Aorta (tissue), 5 donors: ENCODE measurements around the gene CIDEC. TPM values are rescaled to one million over a fixed set of nuclear protein-coding genes. Genes with fewer than 3 reads are reported as not detected.
A peak's percentile ranks its signal among the peaks of the same experiment; 100 is the strongest.
"Not testable (repeated sequence)": the region's sequence is repeated elsewhere in the genome, so short reads cannot be mapped to it uniquely, and the experiment has no call there.

Experiments
- ATAC-seq: fragments of 200-7000 bp; cut with Tn5 transposase; one replicate; pipeline ENCODE4 v1.9.1; 2022; ENCODE audit warnings: moderate library complexity; ENCODE audit not compliant: low FRiP score
- DNase-seq, 2 donors: peaks; one replicate each; pipeline ENCODE4 v3.0.0-alpha.2; 2020
- H3K27ac ChIP-seq, 2 donors: one replicate each; pipeline ENCODE4 v1.5.1; 2013; ENCODE audit warnings: low read length in 2 of 2, mild to moderate bottlenecking in 2 of 2, moderate library complexity in 2 of 2, control low read depth in 1 of 2, inconsistent platforms in 1 of 2, low read depth in 1 of 2
- H3K27me3 ChIP-seq, 2 donors: one replicate each; pipeline ENCODE4 v1.6.1; 2013; ENCODE audit warnings: control low read depth in 1 of 2, low read length in 1 of 2, mild to moderate bottlenecking in 1 of 2, moderate library complexity in 1 of 2; ENCODE audit not compliant: insufficient read depth in 2 of 2, control insufficient read depth in 1 of 2
- H3K36me3 ChIP-seq, 2 donors: one replicate each; pipeline ENCODE4 v1.6.1; 2013; ENCODE audit warnings: control low read depth in 1 of 2, low read length in 1 of 2, mild to moderate bottlenecking in 1 of 2; ENCODE audit not compliant: insufficient read depth in 2 of 2, control insufficient read depth in 1 of 2
- H3K4me1 ChIP-seq, 2 donors: one replicate each; pipeline ENCODE4 v1.6.1; 2013; ENCODE audit warnings: low read length in 2 of 2, control low read depth in 1 of 2, mild to moderate bottlenecking in 1 of 2, moderate library complexity in 1 of 2; ENCODE audit not compliant: insufficient read depth in 2 of 2, control insufficient read depth in 1 of 2
- H3K4me3 ChIP-seq, 2 donors: one replicate each; pipeline ENCODE4 v1.5.1; 2013; ENCODE audit warnings: low read length in 2 of 2, control low read depth in 1 of 2, mild to moderate bottlenecking in 1 of 2
- H3K9me3 ChIP-seq: one replicate; pipeline ENCODE4 v1.6.1; 2013; ENCODE audit warnings: mild to moderate bottlenecking, low read length; ENCODE audit not compliant: control insufficient read depth
- WGBS, 2 donors: extraction: QIAGEN DNeasy Blood & Tissue Kit; methylation state at CpG; one replicate each; pipeline ENCODE4 v1.1.7; 2013; 5-methylcytosine and 5-hydroxymethylcytosine counted together
- intact Hi-C, 2 donors: fragments of 100-400 bp; cut with DNase I; formaldehyde crosslinking; loops; one replicate each; pipeline versions ENCODE4 v1.14.2 to v1.15.0; 2022
- polyA plus RNA-seq, 2 donors: library from polyadenylated mRNA; stranded (reverse); fragments of 200-250 nt; gene quantifications; one replicate each; pipeline ENCODE4 v1.2.3, GENCODE V29; 2013
- total RNA-seq, 2 donors: library from RNA; stranded (reverse); fragmentation: NEBNext Ultra II Directional; extraction: Animal tissue kit (Norgen Biotek cat#: 25700); gene quantifications; one replicate each; pipeline ENCODE4 v1.2.1, GENCODE V29; 2021
- donor health status: healthy with polysubstance abuse.
- donor health status: Bipolar disorder and iron deficiency.
- donor health status: DM: no; HTN: no; CAD: no.
- donor health status: DM: no; HTN: no; CAD: no.
- donor health status: DM: yes; HTN: yes; CAD: no.

CIDEC gene
- total and polyA plus RNA-seq, 4 donors = 0.87 to 75.3 (median 1.1) TPM; not detected in 1

- Histone ChIP-seq H3K4me3 (no peak overlapping the region), H3K27me3 (no peaks in the 10 kb centered on the region), H3K27ac (no peak overlapping the region), H3K4me1 (no peaks in the 10 kb centered on the region), H3K36me3 (no peaks in the 10 kb centered on the region), H3K9me3 (no peaks in the 10 kb centered on the region)
- peak in 1 of 2 donors; percentile 51 for DNase-seq
- intact Hi-C loops = no loop called here
- ATAC-seq = no peak
- 92 to 95% methylated on average over 4 of the region's 4 CpGs for WGBS, 2 donors
These were observed 23.9 kb upstream of the CIDEC start for GRCh38 chr3:9903904-9904303.

- DNase-seq = peak in 1 of 2 donors; percentile 58
- H3K27ac ChIP-seq = peak overlapping the region in 1 of 2 donors; percentile 11
- no peaks in the 10 kb centered on the region for H3K27me3 ChIP-seq
- no peaks in the 10 kb centered on the region for H3K4me1 ChIP-seq
- intact Hi-C loops = no loop called here
- 14 to 21% methylated on average over 4 of the region's 4 CpGs for WGBS, 2 donors
- no peaks in the 10 kb centered on the region for H3K9me3 ChIP-seq
- H3K36me3 ChIP-seq = no peaks in the 10 kb centered on the region
- peak overlapping the region in 1 of 2 donors; percentile 3 for H3K4me3 ChIP-seq
- ATAC-seq = no peak
These were observed 23.2 kb upstream of the CIDEC start for GRCh38 chr3:9903238-9903624.

- ATAC-seq = peak; percentile 59
- Histone ChIP-seq H3K9me3 (no peaks in the 10 kb centered on the region), H3K4me3 (peak within 1 kb of the TSS in 1 of 2 donors; percentile 3), H3K27me3 (no peaks in the 10 kb centered on the region), H3K27ac (peak within 1 kb of the TSS in 1 of 2 donors; percentile 11), H3K36me3 (no peaks in the 10 kb centered on the region), H3K4me1 (no peaks in the 10 kb centered on the region)
- intact Hi-C loops = no loop called here
- 40 to 46% methylated on average over 13 of the region's 13 CpGs for WGBS, 2 donors
- DNase-seq = peak; percentile 56 to 83
These were observed 22.6 kb upstream of the CIDEC start, which contains the start of gene IL17RE for GRCh38 chr3:9902372-9903237. IL17RE (plus strand) TSS chr3:9902848; CDS start chr3:9902933, 85 bp downstream.

GRCh38 chr3:9901967-9902366 lies 21.9 kb upstream of the CIDEC start:
- Histone ChIP-seq H3K4me1 (no peaks in the 10 kb centered on the region), H3K36me3 (no peaks in the 10 kb centered on the region), H3K9me3 (no peaks in the 10 kb centered on the region), H3K4me3 (no peak overlapping the region), H3K27me3 (no peaks in the 10 kb centered on the region), H3K27ac (no peak overlapping the region)
- intact Hi-C loops = no loop called here
- ATAC-seq (no peak), DNase-seq (no peak)
- WGBS, 2 donors = 90 to 95% methylated on average over 5 of the region's 5 CpGs

- H3K4me3 ChIP-seq, H3K27me3 ChIP-seq, H3K9me3 ChIP-seq, H3K36me3 ChIP-seq, H3K4me1 ChIP-seq, intact Hi-C loops, ATAC-seq, H3K27ac ChIP-seq: not testable (repeated sequence)
- 94 to 100% methylated on average over 6 of the region's 6 CpGs for WGBS, 2 donors
- peak in 1 of 2 donors; percentile 8 for DNase-seq
These were observed 20.9 kb upstream of the CIDEC start for GRCh38 chr3:9900965-9901415.

GRCh38 chr3:9899289-9899791 lies 19.3 kb upstream of the CIDEC start:
- ATAC-seq (no peak), DNase-seq (no peak)
- H3K9me3 ChIP-seq = no peaks in the 10 kb centered on the region
- no peaks in the 10 kb centered on the region for H3K36me3 ChIP-seq
- intact Hi-C loops = no loop called here
- no peak overlapping the region for H3K4me3 ChIP-seq
- no peaks in the 10 kb centered on the region for H3K27me3 ChIP-seq
- no peaks in the 10 kb centered on the region for H3K4me1 ChIP-seq
- WGBS, 2 donors = 58 to 64% methylated on average over 3 of the region's 3 CpGs
- no peak overlapping the region for H3K27ac ChIP-seq

- Histone ChIP-seq H3K36me3 (no peaks in the 10 kb centered on the region), H3K27ac (no peak overlapping the region), H3K9me3 (no peaks in the 10 kb centered on the region), H3K27me3 (no peaks in the 10 kb centered on the region), H3K4me1 (no peaks in the 10 kb centered on the region), H3K4me3 (no peak overlapping the region)
- ATAC-seq (no peak), DNase-seq (no peak)
- WGBS, 2 donors = 18 to 34% methylated on average over 8 of the region's 8 CpGs
- intact Hi-C loops = no loop called here
These were observed 18.6 kb upstream of the CIDEC start for GRCh38 chr3:9898467-9899241.

- no peaks in the 10 kb centered on the region for H3K4me1 ChIP-seq
- WGBS, 2 donors = 37 to 43% methylated on average over 4 of the region's 4 CpGs
- intact Hi-C loops = no loop called here
- DNase-seq (no peak), ATAC-seq (no peak)
- no peak overlapping the region for H3K4me3 ChIP-seq
- no peaks in the 10 kb centered on the region for H3K27me3 ChIP-seq
- no peaks in the 10 kb centered on the region for H3K9me3 ChIP-seq
- H3K27ac ChIP-seq = no peak overlapping the region
- peaks cover 0 to 6% of the 10 kb centered on the region in 2 donors for H3K36me3 ChIP-seq
These were observed 17.6 kb upstream of the CIDEC start for GRCh38 chr3:9897408-9898372.
